ENCODE data around the gene HSPA12B.

The HSPA12B gene

DNA sequence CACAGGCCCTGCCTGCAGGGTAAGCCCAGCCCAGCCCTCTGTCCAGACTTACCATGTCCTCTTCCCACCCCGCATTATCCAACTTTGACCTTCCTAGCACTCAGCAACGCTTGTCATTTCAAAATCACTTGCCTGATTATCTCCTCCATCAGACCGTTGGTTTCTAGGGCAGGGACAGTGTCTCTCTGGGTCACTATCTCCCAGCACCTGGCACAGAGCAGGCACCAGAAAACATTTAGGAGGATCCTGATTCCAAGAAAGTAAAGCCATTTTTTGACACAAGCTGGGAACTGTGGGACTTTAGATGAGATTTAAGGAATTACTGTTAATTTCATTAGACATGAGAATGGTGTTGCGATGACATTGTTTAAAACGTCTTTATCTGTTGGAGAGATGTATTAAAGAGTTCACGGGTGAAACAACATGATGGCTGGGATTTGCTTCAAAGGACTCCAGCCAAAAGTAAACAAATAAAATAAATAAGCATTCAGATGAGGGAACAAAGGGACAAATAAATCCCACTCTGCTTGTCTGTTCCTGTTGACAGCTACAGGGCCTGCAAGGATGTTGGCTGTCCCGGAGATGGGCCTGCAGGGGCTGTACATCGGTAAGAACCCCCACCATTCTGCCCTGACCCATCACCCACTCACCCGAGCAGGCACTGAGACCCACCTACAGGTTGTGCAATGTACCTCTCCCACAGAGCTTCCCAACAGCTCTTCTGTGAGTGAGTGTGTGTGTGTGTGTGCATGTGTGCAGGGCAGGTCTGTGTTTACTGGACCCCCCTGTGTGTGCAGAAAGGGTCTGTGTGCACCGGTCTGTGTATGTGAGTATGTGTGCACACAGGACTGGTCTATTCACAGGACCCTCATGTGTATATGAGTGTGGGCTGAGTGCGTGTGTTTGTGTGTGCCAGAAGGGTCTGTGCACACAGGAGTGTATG lies 5.9 kb downstream of the HSPA12B start:
- no peak overlapping the region for H3K4me3 ChIP-seq (ENCODE audit: low read depth, low read length)
- TF ChIP-seq, protein P1, sequence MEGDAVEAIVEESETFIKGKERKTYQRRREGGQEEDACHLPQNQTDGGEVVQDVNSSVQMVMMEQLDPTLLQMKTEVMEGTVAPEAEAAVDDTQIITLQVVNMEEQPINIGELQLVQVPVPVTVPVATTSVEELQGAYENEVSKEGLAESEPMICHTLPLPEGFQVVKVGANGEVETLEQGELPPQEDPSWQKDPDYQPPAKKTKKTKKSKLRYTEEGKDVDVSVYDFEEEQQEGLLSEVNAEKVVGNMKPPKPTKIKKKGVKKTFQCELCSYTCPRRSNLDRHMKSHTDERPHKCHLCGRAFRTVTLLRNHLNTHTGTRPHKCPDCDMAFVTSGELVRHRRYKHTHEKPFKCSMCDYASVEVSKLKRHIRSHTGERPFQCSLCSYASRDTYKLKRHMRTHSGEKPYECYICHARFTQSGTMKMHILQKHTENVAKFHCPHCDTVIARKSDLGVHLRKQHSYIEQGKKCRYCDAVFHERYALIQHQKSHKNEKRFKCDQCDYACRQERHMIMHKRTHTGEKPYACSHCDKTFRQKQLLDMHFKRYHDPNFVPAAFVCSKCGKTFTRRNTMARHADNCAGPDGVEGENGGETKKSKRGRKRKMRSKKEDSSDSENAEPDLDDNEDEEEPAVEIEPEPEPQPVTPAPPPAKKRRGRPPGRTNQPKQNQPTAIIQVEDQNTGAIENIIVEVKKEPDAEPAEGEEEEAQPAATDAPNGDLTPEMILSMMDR (IDR thresholded peaks at IDR 0.05; ENCODE audit: low read depth, low read length) = no peak

DNA sequence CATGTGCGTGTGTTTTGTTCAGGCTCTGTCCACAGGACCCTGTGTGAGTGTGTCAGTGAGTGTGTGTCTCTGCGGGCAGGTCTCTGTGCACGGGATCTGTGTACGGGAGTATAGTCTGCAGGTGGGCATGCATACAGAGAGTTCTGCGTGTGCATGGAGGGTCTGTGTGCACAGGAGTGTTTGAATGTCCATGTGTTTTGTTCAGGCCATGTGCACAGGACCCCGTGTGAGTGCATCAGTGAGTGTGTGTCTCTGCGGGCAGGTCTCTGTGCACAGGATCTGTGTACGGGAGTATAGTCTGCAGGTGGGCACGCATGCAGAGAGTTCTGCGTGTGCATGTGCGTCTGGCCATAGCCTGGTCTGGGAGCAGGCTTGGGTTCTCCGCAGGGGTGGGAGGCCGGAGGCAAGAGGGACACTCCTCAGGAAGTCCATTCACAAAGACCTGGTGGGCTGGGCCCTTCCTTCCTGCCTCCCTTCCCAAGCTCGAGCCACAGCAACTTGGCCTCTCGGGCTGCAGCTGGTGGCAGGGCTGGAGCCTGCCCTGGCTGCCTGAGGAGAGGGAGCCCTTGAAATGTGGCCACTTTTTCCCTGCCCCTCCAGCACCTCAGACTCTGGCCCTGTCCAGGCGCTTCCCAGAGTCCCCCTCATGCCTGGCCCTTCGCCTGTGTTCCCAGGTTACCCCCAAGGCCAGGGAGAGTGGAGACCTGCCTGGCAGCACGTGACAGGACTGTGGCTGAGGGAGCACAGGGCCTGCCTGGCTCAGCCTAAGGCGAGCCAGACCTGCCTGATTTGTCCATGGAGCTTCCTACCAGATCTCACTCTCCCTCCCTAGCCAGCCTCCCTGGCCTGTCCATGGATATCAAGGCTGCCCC lies 6.8 kb downstream of the HSPA12B start:
- TF ChIP-seq, protein P1 (IDR thresholded peaks at IDR 0.05; ENCODE audit: low read depth, low read length) = no peak
- no peak overlapping the region for H3K4me3 ChIP-seq (ENCODE audit: low read depth, low read length)

DNA sequence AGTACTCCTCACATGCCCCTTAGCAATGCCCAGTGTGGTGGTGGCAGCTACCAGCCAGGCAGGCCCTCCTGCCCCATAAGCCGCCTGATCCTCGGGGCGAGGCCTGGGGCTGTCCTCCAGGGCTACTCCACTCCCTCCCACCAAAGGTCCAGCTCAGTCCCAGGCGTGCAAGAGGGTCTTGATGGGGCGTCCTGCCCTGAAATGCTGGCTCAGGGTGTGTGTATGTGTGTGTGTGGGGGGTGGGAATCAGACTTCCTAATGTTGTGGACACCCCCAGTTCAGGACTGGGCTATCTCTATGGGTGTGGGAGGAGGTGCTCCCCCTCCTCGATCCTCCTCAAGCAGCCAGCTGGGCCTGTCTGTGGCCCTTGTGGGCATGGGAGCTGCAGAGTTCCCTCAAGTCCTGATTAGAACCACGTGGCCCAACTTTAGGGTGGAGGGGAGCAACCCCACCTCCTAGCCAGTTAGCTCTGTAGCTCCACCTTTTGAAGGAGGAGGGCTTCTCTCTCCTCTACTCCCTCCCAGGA lies 7.5 kb downstream of the HSPA12B start:
- TF ChIP-seq, protein P1 (IDR thresholded peaks at IDR 0.05; ENCODE audit: low read depth, low read length) = no peak
- H3K4me3 ChIP-seq (ENCODE audit: low read depth, low read length) = no peak overlapping the region

DNA sequence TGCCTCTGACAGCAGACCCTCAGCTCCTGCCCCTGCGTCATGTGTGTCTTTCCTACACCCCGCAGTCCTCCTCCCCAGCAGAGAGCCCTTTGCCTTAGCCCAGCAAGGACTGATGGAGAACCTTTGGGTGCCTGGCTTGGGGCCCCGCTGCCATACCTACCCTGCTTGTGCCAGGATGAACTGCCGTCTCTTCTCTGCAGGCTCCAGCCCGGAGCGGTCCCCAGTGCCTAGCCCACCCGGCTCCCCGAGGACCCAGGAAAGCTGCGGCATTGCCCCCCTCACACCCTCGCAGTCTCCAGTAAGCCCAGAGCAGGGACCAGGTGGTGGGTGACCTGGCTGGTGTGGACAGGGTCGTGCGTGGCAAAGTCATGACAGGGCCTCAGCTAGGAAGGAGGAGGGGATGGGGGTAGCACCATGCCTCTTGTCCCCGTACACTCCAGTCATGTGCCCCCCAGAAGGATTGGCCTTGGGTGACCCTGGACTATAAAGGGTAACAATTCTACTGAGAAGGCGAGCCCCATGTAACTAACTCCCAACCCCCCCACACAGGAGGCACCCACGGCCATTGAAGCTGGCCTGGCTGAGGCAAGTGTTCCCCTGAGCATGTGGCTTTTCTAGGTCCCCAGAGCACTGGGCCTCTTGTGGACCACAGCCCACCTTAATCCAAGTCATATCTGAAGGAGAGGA lies 8.3 kb downstream of the HSPA12B start:
- TF ChIP-seq, protein P1 (IDR thresholded peaks at IDR 0.05; ENCODE audit: low read depth, low read length) = no peak
- no peak overlapping the region for H3K4me3 ChIP-seq (ENCODE audit: low read depth, low read length)

DNA sequence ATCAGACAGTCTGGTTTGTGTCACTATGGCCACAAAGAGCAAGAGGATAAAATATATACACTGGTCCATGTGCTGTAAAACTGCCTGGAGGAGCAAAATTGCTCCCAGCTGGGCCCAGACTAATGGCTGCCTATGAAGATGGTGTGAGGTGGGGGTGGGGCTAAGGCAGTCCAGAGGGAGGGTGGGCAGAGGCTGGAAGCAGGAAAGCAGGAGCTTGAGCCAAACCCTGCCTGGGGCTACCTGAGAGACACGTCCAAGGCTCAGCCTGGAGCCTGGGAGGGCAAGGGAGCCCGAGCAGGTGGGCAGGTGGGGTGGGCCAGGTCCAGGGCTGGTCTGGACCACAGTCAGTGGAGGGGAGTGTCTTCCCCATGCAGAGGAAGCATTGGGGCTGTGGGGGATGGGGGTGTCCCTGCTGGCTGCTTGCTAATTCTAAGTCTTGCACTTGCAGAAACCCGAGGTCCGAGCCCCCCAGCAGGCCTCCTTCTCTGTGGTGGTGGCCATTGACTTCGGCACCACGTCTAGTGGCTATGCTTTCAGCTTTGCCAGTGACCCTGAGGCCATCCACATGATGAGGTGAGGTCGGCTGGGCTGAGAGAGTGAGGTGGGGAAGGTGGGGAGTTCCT lies 9.5 kb downstream of the HSPA12B start:
- TF ChIP-seq, protein P1 (IDR thresholded peaks at IDR 0.05; ENCODE audit: low read depth, low read length) = no peak
- H3K4me3 ChIP-seq (ENCODE audit: low read depth, low read length) = no peak overlapping the region

DNA sequence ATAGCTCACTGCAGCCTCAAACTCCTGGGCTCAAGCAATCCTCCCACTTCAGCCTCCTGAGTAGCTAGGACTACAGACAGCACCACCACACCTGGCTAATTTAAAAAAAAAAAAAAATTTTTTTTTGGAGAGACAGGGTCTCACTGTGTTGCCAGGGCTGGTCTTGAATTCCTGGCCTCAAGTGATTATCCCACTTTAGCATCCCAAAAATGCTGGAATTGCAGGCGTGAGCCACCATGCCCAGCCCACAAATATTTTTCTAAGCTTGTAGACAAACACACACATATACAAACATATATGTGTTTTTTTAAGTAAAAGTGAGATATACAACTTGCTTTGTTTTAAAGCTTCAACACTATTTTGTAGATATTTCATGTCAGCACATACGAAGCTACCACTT lies 10.8 kb downstream of the HSPA12B start:
- TF ChIP-seq, protein P1 (IDR thresholded peaks at IDR 0.05; ENCODE audit: low read depth, low read length) = no peak

More for the DNA sequence above, 10.8 kb downstream of the HSPA12B start:
- no peak overlapping the region for H3K4me3 ChIP-seq (ENCODE audit: low read depth, low read length)

Measured in WI38 (cell line).